T-helper 2 cell treated with Interferon-gamma antibody and Interleukin-4, amounts not matched to agents 5 μg/mL and 100 μg/mL, for 36 hours (primary cell): ENCODE results near the gene CNPY2.
"Not testable (repeated sequence)": the region's sequence is repeated elsewhere in the genome, so short reads cannot be mapped to it uniquely, and the experiment has no call there.

ENCODE experiments used
- DNase-seq: peaks from one replicate; pipeline ENCODE4 v3.0.0; 2021; ENCODE audit warnings: low spot score
- H3K27ac Mint-ChIP-seq: one replicate; pipeline ENCODE4 v1.8.0; 2021; ENCODE audit warnings: mild to moderate bottlenecking, mixed read lengths
- H3K27me3 Mint-ChIP-seq: one replicate; pipeline ENCODE4 v1.8.0; 2021; ENCODE audit warnings: low read depth, mixed read lengths
- H3K36me3 Mint-ChIP-seq: one replicate; pipeline ENCODE4 v1.8.0; 2021; ENCODE audit warnings: low read depth, mixed read lengths
- H3K4me1 Mint-ChIP-seq: one replicate; pipeline ENCODE4 v1.8.0; 2021; ENCODE audit warnings: low read depth, mixed read lengths
- H3K4me3 Mint-ChIP-seq: one replicate; pipeline ENCODE4 v1.8.0; 2022; ENCODE audit warnings: mild to moderate bottlenecking, moderate library complexity, mixed read lengths
- H3K9me3 Mint-ChIP-seq: one replicate; pipeline ENCODE4 v1.8.0; 2021; ENCODE audit warnings: mixed read lengths

CNPY2 gene

GRCh38 chr12:56321610-56322009 lies 5.8 kb upstream of the CNPY2 start:
- H3K4me1 Mint-ChIP-seq, H3K4me3 Mint-ChIP-seq, H3K27me3 Mint-ChIP-seq, DNase-seq, H3K9me3 Mint-ChIP-seq, H3K27ac Mint-ChIP-seq: not testable (repeated sequence)
- H3K36me3 Mint-ChIP-seq: peaks cover 31% of the 10 kb centered on the region

GRCh38 chr12:56321027-56321426 lies 5.2 kb upstream of the CNPY2 start:
- no peaks in the 10 kb centered on the region for H3K27me3 Mint-ChIP-seq
- peaks cover 9% of the 10 kb centered on the region for H3K4me1 Mint-ChIP-seq
- no peak for DNase-seq
- peaks cover 28% of the 10 kb centered on the region for H3K36me3 Mint-ChIP-seq
- no peak overlapping the region for H3K27ac Mint-ChIP-seq
- H3K4me3 Mint-ChIP-seq: no peak overlapping the region
- no peaks in the 10 kb centered on the region for H3K9me3 Mint-ChIP-seq

GRCh38 chr12:56317675-56318074 lies 1.9 kb upstream of the CNPY2 start:
- H3K9me3 Mint-ChIP-seq: no peaks in the 10 kb centered on the region
- DNase-seq: no peak
- H3K36me3 Mint-ChIP-seq: peaks cover 18% of the 10 kb centered on the region
- no peaks in the 10 kb centered on the region for H3K27me3 Mint-ChIP-seq
- H3K27ac Mint-ChIP-seq: no peak overlapping the region
- H3K4me1 Mint-ChIP-seq: peaks cover 12% of the 10 kb centered on the region
- H3K4me3 Mint-ChIP-seq: no peak overlapping the region

- no peak for DNase-seq
- Mint-ChIP-seq H3K36me3 (peaks cover 22% of the 10 kb centered on the region), H3K4me1 (peaks cover 12% of the 10 kb centered on the region), H3K4me3 (peak overlapping the region; percentile 97), H3K27ac (peak overlapping the region; percentile 92), H3K27me3 (no peaks in the 10 kb centered on the region), H3K9me3 (no peaks in the 10 kb centered on the region)
These were observed 553 bp downstream of the CNPY2 start for GRCh38 chr12:56315249-56315621.

- Mint-ChIP-seq H3K4me3 (no peak overlapping the region), H3K9me3 (no peaks in the 10 kb centered on the region), H3K27me3 (no peaks in the 10 kb centered on the region), H3K4me1 (peaks cover 3% of the 10 kb centered on the region), H3K36me3 (peaks cover 18% of the 10 kb centered on the region), H3K27ac (no peak overlapping the region)
- no peak for DNase-seq
These were observed 4.8 kb downstream of the CNPY2 start for GRCh38 chr12:56311003-56311402.

GRCh38 chr12:56308714-56309113 lies 7.1 kb downstream of the CNPY2 start:
- Mint-ChIP-seq H3K4me1 (no peaks in the 10 kb centered on the region), H3K27me3 (no peaks in the 10 kb centered on the region), H3K4me3 (no peak overlapping the region), H3K9me3 (no peaks in the 10 kb centered on the region), H3K36me3 (peaks cover 10% of the 10 kb centered on the region), H3K27ac (no peak overlapping the region)
- no peak for DNase-seq

GRCh38 chr12:56307221-56307965 lies 8.4 kb downstream of the CNPY2 start:
- no peaks in the 10 kb centered on the region for H3K27me3 Mint-ChIP-seq
- peaks cover 10% of the 10 kb centered on the region for H3K36me3 Mint-ChIP-seq
- H3K27ac Mint-ChIP-seq: no peak overlapping the region
- no peaks in the 10 kb centered on the region for H3K4me1 Mint-ChIP-seq
- no peaks in the 10 kb centered on the region for H3K9me3 Mint-ChIP-seq
- DNase-seq: no peak
- H3K4me3 Mint-ChIP-seq: no peak overlapping the region

- no peak overlapping the region for H3K27ac Mint-ChIP-seq
- no peak overlapping the region for H3K4me3 Mint-ChIP-seq
- no peaks in the 10 kb centered on the region for H3K9me3 Mint-ChIP-seq
- peaks cover 15% of the 10 kb centered on the region for H3K4me1 Mint-ChIP-seq
- H3K36me3 Mint-ChIP-seq: peaks cover 5% of the 10 kb centered on the region
- no peaks in the 10 kb centered on the region for H3K27me3 Mint-ChIP-seq
- no peak for DNase-seq
These were observed 10.8 kb downstream of the CNPY2 start for GRCh38 chr12:56304872-56305590.

GRCh38 chr12:56304276-56304675 lies 11.5 kb downstream of the CNPY2 start:
- no peaks in the 10 kb centered on the region for H3K27me3 Mint-ChIP-seq
- H3K4me1 Mint-ChIP-seq: peaks cover 15% of the 10 kb centered on the region
- DNase-seq: no peak
- H3K4me3 Mint-ChIP-seq: no peak overlapping the region
- H3K36me3 Mint-ChIP-seq: no peaks in the 10 kb centered on the region
- H3K9me3 Mint-ChIP-seq: no peaks in the 10 kb centered on the region
- no peak overlapping the region for H3K27ac Mint-ChIP-seq

- peaks cover 31% of the 10 kb centered on the region for H3K36me3 Mint-ChIP-seq
- DNase-seq: no peak
- H3K4me1 Mint-ChIP-seq: peaks cover 39% of the 10 kb centered on the region
- peak overlapping the region; percentile 96 for H3K27ac Mint-ChIP-seq
- H3K27me3 Mint-ChIP-seq: no peaks in the 10 kb centered on the region
- H3K4me3 Mint-ChIP-seq: peak overlapping the region; percentile 98
- H3K9me3 Mint-ChIP-seq: no peaks in the 10 kb centered on the region
These were observed 14.9 kb downstream of the CNPY2 start for GRCh38 chr12:56300644-56301464.

GRCh38 chr12:56299853-56300643 lies 15.7 kb downstream of the CNPY2 start, which contains the start of gene CS:
CS (minus strand) TSS chr12:56300330; CDS start chr12:56300201, 129 bp downstream.
- Mint-ChIP-seq H3K36me3 (peaks cover 31% of the 10 kb centered on the region), H3K4me1 (peaks cover 39% of the 10 kb centered on the region), H3K27ac (peak within 1 kb of the TSS; percentile 96), H3K27me3 (no peaks in the 10 kb centered on the region), H3K4me3 (peak within 1 kb of the TSS; percentile 98), H3K9me3 (no peaks in the 10 kb centered on the region)
- peak; percentile 97 for DNase-seq

GRCh38 chr12:56299308-56299852 lies 16.4 kb downstream of the CNPY2 start:
- peak overlapping the region; percentile 98 for H3K4me3 Mint-ChIP-seq
- peaks cover 39% of the 10 kb centered on the region for H3K4me1 Mint-ChIP-seq
- no peaks in the 10 kb centered on the region for H3K9me3 Mint-ChIP-seq
- peak overlapping the region; percentile 96 for H3K27ac Mint-ChIP-seq
- no peaks in the 10 kb centered on the region for H3K27me3 Mint-ChIP-seq
- DNase-seq: peak; percentile 12
- peaks cover 32% of the 10 kb centered on the region for H3K36me3 Mint-ChIP-seq

GRCh38 chr12:56298828-56299227 lies 17.0 kb downstream of the CNPY2 start:
- Mint-ChIP-seq H3K9me3 (no peaks in the 10 kb centered on the region), H3K27me3 (no peaks in the 10 kb centered on the region), H3K4me3 (peak overlapping the region; percentile 98), H3K27ac (peak overlapping the region; percentile 96), H3K36me3 (peaks cover 32% of the 10 kb centered on the region), H3K4me1 (peaks cover 39% of the 10 kb centered on the region)
- no peak for DNase-seq
